Stimulated activated memory B cell treated with anti-CD40 and anti-IgM and Interleukin-4, amounts not matched to agents 10 μg/mL and 1 μg/mL and 100 μg/mL, for 72 hours (primary cell): ENCODE measurements around the gene C1QL1.
A peak's percentile ranks its signal among the peaks of the same experiment; 100 is the strongest.

Experiments
- ATAC-seq: fragments of 150-1000 bp; cut with Tn5 transposase; 2 replicates; pipeline ENCODE4 v1.10.0; 2021
- H3K27ac Mint-ChIP-seq: one replicate; pipeline ENCODE4 v1.8.0; 2022; ENCODE audit warnings: mild to moderate bottlenecking, mixed read lengths
- H3K27me3 Mint-ChIP-seq: one replicate; pipeline ENCODE4 v1.8.0; 2022; ENCODE audit warnings: mixed read lengths
- H3K36me3 Mint-ChIP-seq: one replicate; pipeline ENCODE4 v1.8.0; 2022; ENCODE audit warnings: mixed read lengths
- H3K4me1 Mint-ChIP-seq: one replicate; pipeline ENCODE4 v1.8.0; 2022; ENCODE audit warnings: mixed read lengths
- H3K4me3 Mint-ChIP-seq: one replicate; pipeline ENCODE4 v1.8.0; 2022; ENCODE audit warnings: mild to moderate bottlenecking, moderate library complexity, mixed read lengths
- H3K9me3 Mint-ChIP-seq: one replicate; pipeline ENCODE4 v1.8.0; 2022; ENCODE audit warnings: mixed read lengths

C1QL1 gene

DNA sequence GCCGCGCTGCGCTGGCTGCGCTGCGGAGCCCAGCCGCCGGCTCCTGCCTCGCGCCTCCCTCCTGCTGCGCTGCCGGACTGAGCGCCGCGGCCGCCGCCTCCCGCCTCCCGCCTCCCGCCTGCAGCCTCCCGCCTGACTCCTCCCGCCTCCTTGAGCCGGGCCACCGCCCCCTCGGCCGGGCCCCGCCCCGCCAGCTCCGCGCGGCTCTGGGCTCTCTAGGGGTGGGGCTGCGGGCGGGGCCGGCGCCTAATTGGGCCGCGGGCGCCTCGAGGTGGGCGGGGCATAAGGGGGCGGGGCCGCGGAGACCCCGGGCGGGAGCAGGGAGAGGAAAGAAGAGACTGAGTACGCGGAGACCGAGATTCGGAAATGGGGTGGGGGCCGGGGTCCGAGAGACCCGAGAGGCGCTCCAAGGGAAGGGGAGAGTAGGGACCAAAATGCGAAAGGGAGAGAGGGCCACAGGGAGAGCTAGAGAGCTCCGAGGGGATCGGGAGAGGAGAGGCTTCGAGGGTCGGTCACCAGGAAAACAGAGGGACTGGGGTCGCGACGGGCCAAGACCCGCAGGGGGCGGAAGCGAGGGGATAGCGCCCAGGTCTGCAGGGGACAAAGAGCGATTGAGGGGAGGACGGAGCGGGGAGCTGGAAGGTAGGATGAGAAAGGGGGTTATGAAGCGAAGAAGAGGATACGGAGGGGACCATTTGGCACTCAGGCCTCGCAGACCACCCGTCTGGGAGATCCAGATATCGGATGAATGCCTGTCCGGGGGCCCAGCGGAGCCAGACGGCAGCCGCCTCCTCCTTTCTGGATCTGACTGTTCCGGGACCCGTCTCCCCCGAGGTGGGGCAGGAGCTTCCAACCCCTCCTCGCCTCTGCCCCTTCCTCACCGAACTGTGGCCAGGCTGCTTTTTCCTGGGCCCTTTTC lies at the start of gene C1QL1:
TSS of gene C1QL1 (minus strand) at position 79 of the 919 bp plus-strand sequence. CDS start 255 bp downstream, outside the sequence.
- Mint-ChIP-seq H3K27me3 (peaks cover 73% of the 10 kb centered on the region), H3K27ac (no peak within 1 kb of the TSS), H3K36me3 (no peaks in the 10 kb centered on the region), H3K4me1 (peaks cover 43% of the 10 kb centered on the region), H3K9me3 (no peaks in the 10 kb centered on the region), H3K4me3 (peak within 1 kb of the TSS; percentile 71)
- peak; percentile 94 for ATAC-seq

DNA sequence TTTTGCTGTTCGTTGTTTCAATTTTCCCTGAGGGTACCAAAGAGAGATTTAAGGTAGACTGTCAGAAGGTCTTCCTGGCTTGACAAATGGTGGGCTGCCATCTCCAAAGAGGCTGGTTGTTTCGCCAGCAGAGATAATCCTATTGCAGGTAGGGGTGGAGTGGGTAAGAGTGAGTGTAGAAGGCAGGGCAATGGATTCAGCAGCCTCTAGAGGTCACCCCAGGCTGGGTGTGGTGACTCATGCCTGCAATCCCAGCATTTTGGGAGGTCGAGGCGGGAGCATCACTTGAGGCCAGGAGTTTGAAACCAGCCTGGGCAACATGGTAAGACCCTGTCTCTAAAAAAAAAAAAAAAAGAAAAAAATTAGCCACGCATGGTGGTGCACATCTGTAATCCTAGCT lies 48.7 kb upstream of the C1QL1 start:
- Mint-ChIP-seq H3K9me3 (no peaks in the 10 kb centered on the region), H3K4me3 (no peak overlapping the region), H3K36me3 (no peaks in the 10 kb centered on the region), H3K27me3 (peaks cover 64% of the 10 kb centered on the region), H3K4me1 (peaks cover 32% of the 10 kb centered on the region), H3K27ac (no peak overlapping the region)
- no peak for ATAC-seq

DNA sequence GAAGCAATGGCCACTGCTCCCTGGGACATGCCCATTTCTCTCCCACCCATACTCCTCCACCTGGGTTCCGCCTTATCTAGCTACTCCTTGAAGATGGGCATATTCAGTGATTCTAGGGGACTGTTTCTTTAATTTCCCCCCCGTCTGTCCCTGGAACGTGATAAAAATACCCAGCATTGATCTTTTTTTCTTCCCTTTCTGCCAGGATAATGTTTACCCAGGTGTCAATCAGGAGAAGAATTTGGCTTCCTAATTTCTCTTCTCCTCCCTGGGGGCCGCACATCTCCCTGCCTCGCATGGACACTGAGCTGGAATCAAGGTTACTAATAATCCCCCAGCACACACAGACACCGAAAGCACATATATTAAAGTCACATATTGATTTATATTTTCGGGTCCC lies 48.1 kb upstream of the C1QL1 start:
- peaks cover 60% of the 10 kb centered on the region for H3K27me3 Mint-ChIP-seq
- ATAC-seq, result no peak
- no peaks in the 10 kb centered on the region for H3K36me3 Mint-ChIP-seq
- H3K27ac Mint-ChIP-seq, result no peak overlapping the region
- H3K4me1 Mint-ChIP-seq, result peaks cover 26% of the 10 kb centered on the region
- H3K9me3 Mint-ChIP-seq, result no peaks in the 10 kb centered on the region
- H3K4me3 Mint-ChIP-seq, result no peak overlapping the region

DNA sequence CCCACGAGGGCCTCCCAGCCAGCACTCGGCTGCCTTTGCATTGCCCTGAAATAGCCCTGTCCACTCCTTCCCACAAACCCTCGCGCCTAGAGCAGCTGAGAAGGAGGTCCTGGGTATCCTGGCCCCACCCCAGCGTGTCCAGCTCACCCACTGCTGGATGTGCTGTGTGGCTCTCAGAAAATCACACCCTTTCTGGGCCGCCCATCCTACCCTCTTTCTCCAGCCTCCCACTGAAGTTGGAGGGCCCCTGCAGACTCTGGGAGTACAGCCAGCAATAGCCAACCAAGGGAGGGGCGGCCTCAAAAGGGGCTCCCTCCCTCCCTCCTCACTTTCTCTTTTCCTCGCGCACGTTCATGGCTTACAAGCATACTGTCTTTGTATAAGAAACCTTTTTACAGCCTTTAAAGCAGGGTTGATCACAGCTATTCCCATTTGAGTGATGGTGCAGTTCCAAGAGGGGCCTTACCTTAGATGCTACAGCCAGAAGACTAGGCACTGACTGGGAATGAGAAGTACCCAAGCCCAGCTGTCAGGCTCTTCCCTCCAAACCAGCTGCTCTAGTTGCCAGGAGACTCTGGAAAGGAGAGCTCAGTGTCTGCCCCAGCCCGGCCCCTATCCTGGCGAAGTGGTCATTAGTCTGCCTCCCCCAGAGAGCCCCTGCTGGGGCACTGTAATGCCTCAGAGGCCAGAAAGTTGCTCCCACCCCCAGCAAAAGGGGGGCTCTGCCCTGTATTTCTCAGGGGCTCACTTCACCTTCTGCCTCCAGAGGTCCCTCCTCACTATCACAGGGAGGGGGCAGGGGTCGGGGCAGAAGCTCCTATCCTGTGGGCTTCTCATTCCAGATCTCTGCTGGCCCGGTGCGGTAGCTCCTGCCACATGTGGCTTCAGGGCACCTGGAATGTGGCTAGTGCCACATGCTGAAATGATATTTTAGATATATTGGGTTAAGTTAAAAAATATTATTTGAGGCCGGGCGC lies 45.2 kb upstream of the C1QL1 start:
- H3K4me3 Mint-ChIP-seq, result no peak overlapping the region
- peaks cover 2% of the 10 kb centered on the region for H3K4me1 Mint-ChIP-seq
- no peak overlapping the region for H3K27ac Mint-ChIP-seq
- no peaks in the 10 kb centered on the region for H3K9me3 Mint-ChIP-seq
- no peak for ATAC-seq
- no peaks in the 10 kb centered on the region for H3K36me3 Mint-ChIP-seq
- H3K27me3 Mint-ChIP-seq, result peaks cover 50% of the 10 kb centered on the region

DNA sequence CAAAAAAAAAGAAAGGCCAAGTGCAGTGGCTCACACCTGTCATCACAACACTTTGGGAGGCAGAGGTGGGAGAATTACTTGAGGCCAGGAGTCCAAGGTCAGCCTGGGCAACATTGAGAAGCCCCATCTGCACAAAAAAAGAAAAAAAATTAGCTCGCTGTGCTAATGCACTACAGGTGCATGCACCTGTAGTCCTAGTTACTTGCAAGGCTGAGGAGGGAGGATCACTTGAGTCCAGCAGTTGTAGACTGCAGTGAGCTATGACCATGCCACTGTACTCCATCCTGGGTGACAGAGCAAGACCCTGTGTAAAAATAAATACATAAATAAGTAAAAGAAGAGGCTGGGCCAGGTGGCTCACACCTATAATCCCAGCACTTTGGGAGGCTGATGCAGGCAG lies 43.7 kb upstream of the C1QL1 start:
- H3K4me1 Mint-ChIP-seq, result no peaks in the 10 kb centered on the region
- no peak overlapping the region for H3K27ac Mint-ChIP-seq
- no peak overlapping the region for H3K4me3 Mint-ChIP-seq
- peaks cover 57% of the 10 kb centered on the region for H3K27me3 Mint-ChIP-seq
- H3K9me3 Mint-ChIP-seq, result no peaks in the 10 kb centered on the region
- H3K36me3 Mint-ChIP-seq, result no peaks in the 10 kb centered on the region
- ATAC-seq, result no peak

DNA sequence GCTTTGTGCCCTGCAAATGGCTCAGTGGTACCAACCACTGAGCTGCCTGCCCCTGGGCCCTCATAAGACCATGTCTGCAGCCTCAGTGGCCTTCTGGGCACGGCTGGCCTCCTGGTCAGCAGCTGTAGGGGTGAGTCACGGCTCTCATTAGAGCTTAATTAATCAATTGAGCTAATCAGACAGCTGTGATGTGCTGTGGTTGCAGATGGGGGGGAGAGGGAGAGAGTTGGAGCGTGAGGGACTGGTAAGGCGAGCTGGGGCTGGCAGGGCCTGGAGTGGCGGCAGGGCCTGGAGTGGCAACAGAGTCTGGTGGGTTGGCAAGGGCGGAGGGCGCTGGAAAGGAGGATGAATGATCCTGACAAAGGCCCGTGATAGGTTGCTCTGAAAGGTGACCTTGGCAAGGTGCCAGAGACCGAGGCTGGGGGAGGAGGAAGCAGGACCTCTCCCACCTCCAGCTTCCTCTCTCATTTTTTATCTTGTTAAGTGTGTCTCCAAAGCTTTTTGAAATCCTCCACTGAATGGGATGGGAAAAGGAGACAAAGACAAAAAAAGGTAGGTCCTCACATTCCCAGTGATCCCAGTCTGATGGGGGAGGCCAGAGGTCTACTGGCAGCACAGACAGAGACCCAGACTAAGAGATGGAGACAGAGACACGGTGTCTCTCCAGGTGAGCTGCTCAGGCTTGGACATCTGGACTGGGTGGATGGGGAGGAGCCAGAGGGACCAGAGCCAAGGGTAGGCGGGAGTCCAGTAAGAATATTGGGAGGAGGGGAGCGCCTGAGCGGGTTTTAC lies 41.8 kb upstream of the C1QL1 start:
- Mint-ChIP-seq H3K36me3 (no peaks in the 10 kb centered on the region), H3K4me3 (no peak overlapping the region), H3K9me3 (no peaks in the 10 kb centered on the region), H3K27ac (no peak overlapping the region), H3K4me1 (no peaks in the 10 kb centered on the region), H3K27me3 (peaks cover 49% of the 10 kb centered on the region)
- ATAC-seq, result no peak

DNA sequence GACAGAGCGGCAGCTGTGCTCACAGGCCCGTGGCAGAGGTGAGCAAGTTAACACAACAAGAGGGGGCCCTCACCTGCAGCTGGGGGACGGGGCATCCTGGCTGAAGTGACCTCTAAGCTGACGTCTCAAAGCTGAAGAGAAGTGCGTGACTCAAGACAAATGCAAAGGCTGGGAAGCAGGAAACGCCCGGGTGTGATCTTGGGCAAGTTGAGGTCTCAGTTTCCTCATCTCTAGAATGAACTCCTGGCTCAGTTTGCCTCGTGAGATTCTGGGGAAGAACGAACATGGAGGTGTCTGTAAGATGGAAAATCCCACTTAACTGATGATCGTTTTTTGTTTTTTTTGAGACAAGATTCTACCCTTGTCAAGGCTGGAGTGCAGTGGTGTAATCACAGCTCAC lies 40.1 kb upstream of the C1QL1 start:
- Mint-ChIP-seq H3K27ac (no peak overlapping the region), H3K4me3 (no peak overlapping the region), H3K36me3 (no peaks in the 10 kb centered on the region), H3K4me1 (no peaks in the 10 kb centered on the region), H3K27me3 (peaks cover 60% of the 10 kb centered on the region), H3K9me3 (no peaks in the 10 kb centered on the region)
- no peak for ATAC-seq

DNA sequence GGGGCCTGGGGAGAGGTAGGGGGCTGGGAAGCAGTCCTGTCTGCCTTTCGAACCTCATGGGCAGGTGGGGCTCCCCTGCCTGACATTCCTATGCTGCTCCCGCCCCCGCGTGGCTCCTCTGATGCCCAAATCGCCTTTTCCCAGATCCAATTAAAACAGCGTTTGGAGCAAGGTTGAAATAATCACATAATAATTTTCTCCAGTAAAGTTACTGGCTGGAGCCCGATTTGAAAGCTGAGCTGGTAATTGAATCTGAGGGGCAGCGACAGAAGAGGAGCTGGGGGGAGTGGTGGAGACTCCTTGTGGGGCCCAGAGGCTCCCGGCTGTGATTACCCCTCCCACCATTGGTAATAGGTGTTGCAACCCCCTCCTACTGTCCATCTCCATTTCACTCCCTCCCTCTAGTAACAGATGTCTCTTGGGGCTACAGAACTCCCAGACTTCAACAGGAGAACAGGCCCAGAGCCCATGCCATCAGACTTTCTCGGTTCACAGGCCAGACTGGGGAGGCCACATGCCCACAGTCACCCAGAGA lies 38.9 kb upstream of the C1QL1 start:
- Mint-ChIP-seq H3K9me3 (no peaks in the 10 kb centered on the region), H3K27ac (no peak overlapping the region), H3K36me3 (no peaks in the 10 kb centered on the region), H3K4me1 (no peaks in the 10 kb centered on the region), H3K27me3 (peaks cover 67% of the 10 kb centered on the region), H3K4me3 (no peak overlapping the region)
- ATAC-seq, result no peak

DNA sequence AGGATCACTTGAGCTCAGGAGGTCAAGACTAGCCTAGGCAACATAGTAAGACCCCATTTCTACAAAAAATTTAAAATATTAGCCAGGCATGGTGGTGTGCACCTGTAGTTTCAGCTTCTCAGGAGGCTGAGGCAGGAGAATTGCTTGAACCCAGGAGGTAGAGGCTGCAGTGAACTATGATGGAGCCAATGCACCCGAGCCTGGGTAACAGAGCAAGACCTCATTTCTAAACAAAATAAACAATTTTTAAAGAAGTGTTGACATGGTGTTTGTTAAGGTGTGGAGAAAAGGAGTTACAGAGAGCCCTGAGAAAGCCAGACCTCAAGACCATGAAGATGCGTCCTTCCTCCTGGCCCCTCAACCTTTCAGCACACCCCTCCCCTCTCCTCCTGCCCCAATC lies 37.6 kb upstream of the C1QL1 start:
- H3K27ac Mint-ChIP-seq, result no peak overlapping the region
- H3K9me3 Mint-ChIP-seq, result no peaks in the 10 kb centered on the region
- no peak for ATAC-seq
- H3K36me3 Mint-ChIP-seq, result no peaks in the 10 kb centered on the region
- H3K4me1 Mint-ChIP-seq, result no peaks in the 10 kb centered on the region
- H3K27me3 Mint-ChIP-seq, result peaks cover 78% of the 10 kb centered on the region
- H3K4me3 Mint-ChIP-seq, result no peak overlapping the region

DNA sequence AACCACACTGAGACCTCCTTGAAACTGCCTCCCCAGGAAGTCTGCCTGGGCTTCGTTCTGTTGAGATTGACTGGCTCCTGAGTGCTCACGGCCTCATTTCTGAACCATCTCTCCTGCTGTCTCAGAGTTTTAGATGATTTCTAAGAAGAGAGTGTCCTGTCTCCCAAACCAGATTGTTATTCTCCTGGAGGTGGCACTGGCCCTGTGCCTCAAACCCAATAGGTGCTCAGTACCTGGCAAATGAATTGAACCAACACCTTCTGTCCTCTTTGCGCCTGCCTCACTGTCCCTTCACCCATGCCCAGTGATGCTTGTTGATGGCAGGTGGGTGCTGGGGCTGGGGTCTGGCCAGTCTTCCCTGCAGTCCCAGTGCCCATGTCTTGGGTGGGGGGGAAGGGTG lies 36.3 kb upstream of the C1QL1 start:
- Mint-ChIP-seq H3K27me3 (peaks cover 70% of the 10 kb centered on the region), H3K4me1 (no peaks in the 10 kb centered on the region), H3K9me3 (peaks cover 3% of the 10 kb centered on the region), H3K4me3 (no peak overlapping the region), H3K36me3 (no peaks in the 10 kb centered on the region), H3K27ac (no peak overlapping the region)
- ATAC-seq, result no peak

DNA sequence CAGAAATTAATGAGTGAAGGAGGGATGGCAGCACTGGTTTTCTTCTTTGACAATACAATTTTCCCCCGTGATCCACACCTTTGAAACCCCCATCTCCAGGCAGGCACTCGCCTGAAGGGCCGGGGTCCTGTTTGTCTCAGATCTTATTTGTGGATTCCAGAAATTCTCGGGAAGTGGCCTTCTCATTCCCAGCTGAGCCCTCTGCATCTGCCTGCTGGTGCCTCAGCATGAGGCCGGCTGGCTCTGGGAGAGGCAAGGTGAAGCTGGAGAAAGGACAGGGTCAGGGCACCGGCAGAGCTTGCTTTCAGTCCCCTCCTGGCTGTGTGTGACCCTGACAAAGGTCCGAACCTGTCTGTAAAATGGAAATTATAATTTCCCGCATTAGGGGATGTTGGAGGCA lies 35.8 kb upstream of the C1QL1 start:
- Mint-ChIP-seq H3K36me3 (no peaks in the 10 kb centered on the region), H3K4me1 (no peaks in the 10 kb centered on the region), H3K9me3 (peaks cover 3% of the 10 kb centered on the region), H3K27ac (no peak overlapping the region), H3K27me3 (peaks cover 65% of the 10 kb centered on the region), H3K4me3 (no peak overlapping the region)
- no peak for ATAC-seq

DNA sequence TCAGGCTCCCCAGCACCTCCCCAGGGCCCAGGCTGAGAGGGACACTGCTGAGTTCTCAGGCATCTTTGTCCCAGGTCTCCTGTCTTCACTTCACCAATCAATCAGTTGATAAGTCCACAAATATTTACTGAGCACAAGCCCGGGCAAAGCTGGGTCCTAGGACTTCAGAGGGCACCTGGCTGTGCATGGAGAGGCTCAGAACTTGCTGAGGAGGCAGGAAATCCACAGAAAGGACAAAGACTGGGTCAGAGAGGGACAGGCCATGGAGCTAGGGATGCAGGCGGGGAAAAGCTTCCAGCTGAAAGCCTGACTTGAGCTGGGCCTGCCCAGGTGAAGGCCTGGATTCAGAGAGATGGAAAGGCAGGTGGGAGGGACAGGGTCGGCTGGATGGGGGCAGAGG lies 33.2 kb upstream of the C1QL1 start:
- Mint-ChIP-seq H3K27ac (no peak overlapping the region), H3K4me1 (no peaks in the 10 kb centered on the region), H3K4me3 (no peak overlapping the region), H3K9me3 (peaks cover 3% of the 10 kb centered on the region), H3K27me3 (peaks cover 71% of the 10 kb centered on the region), H3K36me3 (no peaks in the 10 kb centered on the region)
- ATAC-seq, result no peak

DNA sequence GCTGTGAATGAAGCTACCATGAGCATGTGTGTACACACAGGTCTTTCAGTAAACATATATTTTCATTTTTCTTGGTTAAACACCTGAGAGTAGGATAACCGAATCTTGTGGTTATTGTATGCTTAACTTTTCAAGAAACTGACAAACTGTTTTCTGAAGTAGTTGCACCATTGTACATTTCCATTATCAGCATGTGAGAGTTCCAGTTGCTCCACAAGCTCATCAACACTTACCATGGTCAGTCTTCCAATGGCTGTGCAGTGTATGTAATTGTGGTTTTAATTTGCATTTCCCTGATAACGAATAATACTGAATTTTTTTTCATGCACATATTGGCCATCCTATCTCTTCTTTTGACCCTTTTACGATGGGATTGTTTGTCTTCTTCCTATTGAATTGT lies 31.3 kb upstream of the C1QL1 start:
- H3K4me3 Mint-ChIP-seq, result no peak overlapping the region
- H3K9me3 Mint-ChIP-seq, result peaks cover 3% of the 10 kb centered on the region
- H3K27me3 Mint-ChIP-seq, result peaks cover 85% of the 10 kb centered on the region
- H3K36me3 Mint-ChIP-seq, result no peaks in the 10 kb centered on the region
- no peak overlapping the region for H3K27ac Mint-ChIP-seq
- ATAC-seq, result no peak
- no peaks in the 10 kb centered on the region for H3K4me1 Mint-ChIP-seq

DNA sequence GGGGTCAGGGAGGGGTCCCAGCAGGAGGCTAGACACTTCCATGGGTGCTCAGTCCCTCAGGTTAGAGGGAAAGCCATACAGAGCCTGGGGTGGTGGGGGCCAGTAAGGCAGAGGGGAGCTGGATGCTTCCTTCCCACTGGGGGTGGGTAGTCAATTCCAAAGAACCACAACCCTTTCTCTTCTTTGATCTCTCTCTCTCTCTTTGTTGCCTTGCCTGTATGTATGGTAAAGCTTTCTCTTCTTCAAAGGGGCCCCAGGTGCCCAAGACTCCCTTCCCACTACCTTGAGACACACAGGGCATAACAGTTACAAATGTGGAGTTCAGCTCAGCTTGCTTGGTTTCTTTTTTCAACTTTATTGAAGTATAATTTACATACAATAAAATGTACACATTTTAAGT lies 30.5 kb upstream of the C1QL1 start:
- Mint-ChIP-seq H3K4me1 (no peaks in the 10 kb centered on the region), H3K4me3 (no peak overlapping the region), H3K27me3 (peaks cover 85% of the 10 kb centered on the region), H3K36me3 (no peaks in the 10 kb centered on the region), H3K27ac (no peak overlapping the region), H3K9me3 (peaks cover 3% of the 10 kb centered on the region)
- no peak for ATAC-seq
